Body of pancreas (tissue), 4 donors: ENCODE measurements around the gene HPSE2.

Experiments used
- POLR2A ChIP-seq, 3 donors: fragments of 450-650 bp; IDR thresholded peaks; one replicate each; pipeline ENCODE4 v1.6.1; 2016; ENCODE audit warnings: antibody characterized with exemption in 3 of 3, mild to moderate bottlenecking in 2 of 3
- TF ChIP-seq, protein P1 (sequence below), 7 experiments: fragments of 450-650 bp in 4 of 7; fragments of 200-600 bp in 3 of 7; sonication (generic) in 3 of 7; IDR thresholded peaks; one replicate each; pipeline ENCODE4 v1.5.1; 2016 to 2019; ENCODE audit warnings: antibody characterized with exemption in 7 of 7

DNA sequence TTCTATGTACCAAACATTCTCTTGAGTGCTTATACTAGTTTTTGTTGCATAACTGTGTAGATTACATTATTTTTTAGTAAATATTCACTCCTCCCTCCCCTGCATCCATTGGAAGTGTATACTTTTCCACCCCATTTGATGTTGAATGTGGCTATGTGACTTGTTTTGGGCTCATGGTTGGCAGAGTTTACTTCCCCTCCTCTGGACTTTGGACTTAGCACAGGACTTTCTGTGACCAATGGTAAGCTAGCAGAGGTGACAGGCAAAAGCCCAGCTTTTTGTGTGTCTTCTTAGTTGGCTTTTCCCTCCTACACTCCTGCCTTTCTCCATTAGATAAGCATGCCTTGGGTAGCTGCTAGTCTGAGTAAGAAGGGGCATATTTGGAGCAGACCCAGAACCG, 353.9 kb downstream of the HPSE2 start:
- TF ChIP-seq, protein P1, sequence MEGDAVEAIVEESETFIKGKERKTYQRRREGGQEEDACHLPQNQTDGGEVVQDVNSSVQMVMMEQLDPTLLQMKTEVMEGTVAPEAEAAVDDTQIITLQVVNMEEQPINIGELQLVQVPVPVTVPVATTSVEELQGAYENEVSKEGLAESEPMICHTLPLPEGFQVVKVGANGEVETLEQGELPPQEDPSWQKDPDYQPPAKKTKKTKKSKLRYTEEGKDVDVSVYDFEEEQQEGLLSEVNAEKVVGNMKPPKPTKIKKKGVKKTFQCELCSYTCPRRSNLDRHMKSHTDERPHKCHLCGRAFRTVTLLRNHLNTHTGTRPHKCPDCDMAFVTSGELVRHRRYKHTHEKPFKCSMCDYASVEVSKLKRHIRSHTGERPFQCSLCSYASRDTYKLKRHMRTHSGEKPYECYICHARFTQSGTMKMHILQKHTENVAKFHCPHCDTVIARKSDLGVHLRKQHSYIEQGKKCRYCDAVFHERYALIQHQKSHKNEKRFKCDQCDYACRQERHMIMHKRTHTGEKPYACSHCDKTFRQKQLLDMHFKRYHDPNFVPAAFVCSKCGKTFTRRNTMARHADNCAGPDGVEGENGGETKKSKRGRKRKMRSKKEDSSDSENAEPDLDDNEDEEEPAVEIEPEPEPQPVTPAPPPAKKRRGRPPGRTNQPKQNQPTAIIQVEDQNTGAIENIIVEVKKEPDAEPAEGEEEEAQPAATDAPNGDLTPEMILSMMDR (IDR thresholded peaks at IDR 0.05) = no peak
- TF ChIP-seq POLR2A (IDR thresholded peaks at IDR 0.05) = no peak
